ENCODE results near the gene SMIM35.

- TF ChIP-seq, protein P1, sequence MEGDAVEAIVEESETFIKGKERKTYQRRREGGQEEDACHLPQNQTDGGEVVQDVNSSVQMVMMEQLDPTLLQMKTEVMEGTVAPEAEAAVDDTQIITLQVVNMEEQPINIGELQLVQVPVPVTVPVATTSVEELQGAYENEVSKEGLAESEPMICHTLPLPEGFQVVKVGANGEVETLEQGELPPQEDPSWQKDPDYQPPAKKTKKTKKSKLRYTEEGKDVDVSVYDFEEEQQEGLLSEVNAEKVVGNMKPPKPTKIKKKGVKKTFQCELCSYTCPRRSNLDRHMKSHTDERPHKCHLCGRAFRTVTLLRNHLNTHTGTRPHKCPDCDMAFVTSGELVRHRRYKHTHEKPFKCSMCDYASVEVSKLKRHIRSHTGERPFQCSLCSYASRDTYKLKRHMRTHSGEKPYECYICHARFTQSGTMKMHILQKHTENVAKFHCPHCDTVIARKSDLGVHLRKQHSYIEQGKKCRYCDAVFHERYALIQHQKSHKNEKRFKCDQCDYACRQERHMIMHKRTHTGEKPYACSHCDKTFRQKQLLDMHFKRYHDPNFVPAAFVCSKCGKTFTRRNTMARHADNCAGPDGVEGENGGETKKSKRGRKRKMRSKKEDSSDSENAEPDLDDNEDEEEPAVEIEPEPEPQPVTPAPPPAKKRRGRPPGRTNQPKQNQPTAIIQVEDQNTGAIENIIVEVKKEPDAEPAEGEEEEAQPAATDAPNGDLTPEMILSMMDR (conservative IDR thresholded peaks at IDR 0.05 in 1 of 2, IDR thresholded peaks at IDR 0.05 in 1 of 2; ENCODE audit: low read depth in 1 of 2, low read length in 2 of 2): no peak
- TF ChIP-seq EZH2 (IDR thresholded peaks at IDR 0.05; ENCODE audit: low read length, missing control alignments): no peak
Measured at GRCh38 chr11:118054712-118055640, 31.8 kb downstream of the SMIM35 start.
